Ishikawa (cell line): ENCODE data around the gene GSN.
A peak's percentile ranks its signal among the peaks of the same experiment; 100 is the strongest.

Source experiments
- CEBPB ChIP-seq: IDR thresholded peaks from 2 replicates; pipeline ENCODE4 v1.6.1; 2012
- CREB1 ChIP-seq: IDR thresholded peaks from 2 replicates; pipeline ENCODE4 v1.6.1; 2012; ENCODE audit warnings: low read depth
- EGR1 ChIP-seq: IDR thresholded peaks from 2 replicates; pipeline ENCODE4 v1.6.1; 2012
- EP300 ChIP-seq: IDR thresholded peaks from 2 replicates; pipeline ENCODE4 v1.6.1; 2012; ENCODE audit warnings: borderline replicate concordance
- FOXM1 ChIP-seq: IDR thresholded peaks from 2 replicates; pipeline ENCODE4 v1.6.1; 2012; ENCODE audit warnings: low read depth, borderline replicate concordance
- NFIC ChIP-seq: IDR thresholded peaks from 2 replicates; pipeline ENCODE4 v1.6.1; 2012
- RAD21 ChIP-seq: IDR thresholded peaks from 2 replicates; pipeline ENCODE4 v1.6.1; 2012; ENCODE audit warnings: low read depth
- REST ChIP-seq: IDR thresholded peaks from 2 replicates; pipeline ENCODE4 v1.6.1; 2012; ENCODE audit warnings: low read depth, mild to moderate bottlenecking
- TAF1 ChIP-seq: IDR thresholded peaks from 2 replicates; pipeline ENCODE4 v1.6.1; 2012; ENCODE audit warnings: low read depth, mild to moderate bottlenecking
- TCF12 ChIP-seq: IDR thresholded peaks from 2 replicates; pipeline ENCODE4 v1.6.1; 2012; ENCODE audit warnings: low read depth
- TEAD4 ChIP-seq: IDR thresholded peaks from 2 replicates; pipeline ENCODE4 v1.6.1; 2012
- YY1 ChIP-seq: IDR thresholded peaks from 2 replicates; pipeline ENCODE4 v1.6.1; 2012; ENCODE audit warnings: low read depth
- ZBTB7A ChIP-seq: IDR thresholded peaks from 2 replicates; pipeline ENCODE4 v1.6.1; 2012; ENCODE audit warnings: low read depth
- TF ChIP-seq, protein P1 (sequence below): IDR thresholded peaks from 2 replicates; pipeline ENCODE4 v1.6.1; 2012
- TF ChIP-seq, protein P2 (sequence below): IDR thresholded peaks from 2 replicates; pipeline ENCODE4 v1.6.1; 2012

Gene GSN

DNA sequence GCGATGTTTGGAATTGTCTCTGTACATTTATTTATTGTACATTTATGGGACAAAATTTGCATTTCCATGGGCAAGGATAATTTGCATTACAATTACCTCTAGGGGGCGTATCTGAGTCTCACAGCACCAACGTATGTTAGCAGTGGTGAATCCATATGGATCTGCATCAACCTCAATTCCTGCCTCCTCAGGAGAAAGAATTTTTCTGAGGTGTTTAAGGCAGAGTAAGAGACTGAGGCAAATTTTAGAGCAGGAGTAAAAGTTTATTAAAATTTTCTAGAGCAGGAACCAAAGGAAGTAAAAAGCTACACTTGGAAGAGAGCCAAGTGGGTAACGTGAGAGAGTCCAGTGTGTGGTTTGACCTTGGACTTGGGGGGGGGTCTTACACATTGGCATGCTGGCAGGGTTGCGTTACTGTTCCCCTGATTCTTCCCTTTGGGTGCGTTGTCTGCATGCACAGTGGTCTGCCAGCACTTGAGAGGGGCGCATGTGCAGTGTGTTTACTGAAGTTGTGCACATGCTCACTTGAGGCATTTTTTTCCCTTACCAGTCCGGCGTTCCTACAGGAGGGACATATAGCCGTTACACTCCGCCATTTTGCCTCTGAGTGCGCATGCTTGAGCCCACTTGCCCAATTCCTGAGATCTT lies 45.3 kb upstream of the GSN start:
- peak; percentile 66 for TF ChIP-seq RAD21
- no peak for TF ChIP-seq ZBTB7A
- TF ChIP-seq YY1: no peak
- no peak for TF ChIP-seq CREB1
- TF ChIP-seq TAF1: no peak
- no peak for TF ChIP-seq FOXM1
- peak; percentile 62 for TF ChIP-seq NFIC
- no peak for TF ChIP-seq EP300

- TF ChIP-seq TCF12 (no peak), ZBTB7A (no peak), EGR1 (no peak), CEBPB (no peak), TAF1 (no peak), REST (no peak), TEAD4 (no peak), RAD21 (no peak), CREB1 (no peak), NFIC (no peak), FOXM1 (no peak), YY1 (no peak), EP300 (no peak)
- TF ChIP-seq, protein P1, sequence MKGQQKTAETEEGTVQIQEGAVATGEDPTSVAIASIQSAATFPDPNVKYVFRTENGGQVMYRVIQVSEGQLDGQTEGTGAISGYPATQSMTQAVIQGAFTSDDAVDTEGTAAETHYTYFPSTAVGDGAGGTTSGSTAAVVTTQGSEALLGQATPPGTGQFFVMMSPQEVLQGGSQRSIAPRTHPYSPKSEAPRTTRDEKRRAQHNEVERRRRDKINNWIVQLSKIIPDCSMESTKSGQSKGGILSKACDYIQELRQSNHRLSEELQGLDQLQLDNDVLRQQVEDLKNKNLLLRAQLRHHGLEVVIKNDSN: no peak
- TF ChIP-seq, protein P2, sequence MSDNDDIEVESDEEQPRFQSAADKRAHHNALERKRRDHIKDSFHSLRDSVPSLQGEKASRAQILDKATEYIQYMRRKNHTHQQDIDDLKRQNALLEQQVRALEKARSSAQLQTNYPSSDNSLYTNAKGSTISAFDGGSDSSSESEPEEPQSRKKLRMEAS: no peak
Observed at GRCh38 chr9:121225240-121225639, 42.7 kb upstream of the GSN start.

- no peak for TF ChIP-seq ZBTB7A
- TF ChIP-seq, protein P2: no peak
- TF ChIP-seq, protein P1: no peak
- no peak for TF ChIP-seq REST
- no peak for TF ChIP-seq TCF12
- no peak for TF ChIP-seq EGR1
- no peak for TF ChIP-seq TEAD4
Observed at GRCh38 chr9:121226175-121226574, 41.8 kb upstream of the GSN start.

DNA sequence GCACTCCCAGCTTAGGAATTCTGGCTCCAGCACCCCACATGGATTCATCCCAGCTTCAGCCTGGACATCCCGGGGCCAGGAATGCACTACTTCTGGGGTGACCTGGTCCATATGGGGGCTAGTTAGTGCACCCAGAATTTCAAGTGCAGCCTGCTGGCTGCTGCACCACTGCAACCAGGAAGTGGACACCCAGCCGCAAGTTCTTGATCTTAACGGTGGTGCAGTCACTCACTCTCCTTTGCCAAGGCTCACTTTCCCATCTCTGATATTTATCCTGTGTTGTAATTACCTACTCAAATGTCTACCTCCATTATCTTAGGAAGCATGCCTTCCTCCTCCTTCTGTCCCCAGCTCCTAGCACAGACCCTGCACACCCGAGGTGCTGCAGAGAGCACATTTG lies 40.1 kb upstream of the GSN start:
- TF ChIP-seq, protein P1: no peak
- no peak for TF ChIP-seq TAF1
- no peak for TF ChIP-seq TEAD4
- TF ChIP-seq CEBPB: no peak
- TF ChIP-seq EGR1: no peak
- TF ChIP-seq NFIC: no peak
- TF ChIP-seq, protein P2: no peak
- no peak for TF ChIP-seq TCF12
- TF ChIP-seq CREB1: no peak
- no peak for TF ChIP-seq FOXM1
- TF ChIP-seq ZBTB7A: no peak
- TF ChIP-seq RAD21: no peak
- no peak for TF ChIP-seq YY1

GRCh38 chr9:121230256-121230655 lies 37.7 kb upstream of the GSN start:
- TF ChIP-seq RAD21 (no peak), TAF1 (no peak), CREB1 (no peak), REST (no peak), NFIC (no peak)
- TF ChIP-seq, protein P2: no peak
